HG02981 (cell line): Measurements from ENCODE around the gene TTC39B.

ENCODE experiments used
- ATAC-seq: cut with Tn5 transposase; IDR thresholded peaks from one replicate; pipeline ENCODE4 v1.9.1; 2021; ENCODE audit warnings: mild to moderate bottlenecking, moderate library complexity; ENCODE audit not compliant: unreplicated experiment

TTC39B gene

DNA sequence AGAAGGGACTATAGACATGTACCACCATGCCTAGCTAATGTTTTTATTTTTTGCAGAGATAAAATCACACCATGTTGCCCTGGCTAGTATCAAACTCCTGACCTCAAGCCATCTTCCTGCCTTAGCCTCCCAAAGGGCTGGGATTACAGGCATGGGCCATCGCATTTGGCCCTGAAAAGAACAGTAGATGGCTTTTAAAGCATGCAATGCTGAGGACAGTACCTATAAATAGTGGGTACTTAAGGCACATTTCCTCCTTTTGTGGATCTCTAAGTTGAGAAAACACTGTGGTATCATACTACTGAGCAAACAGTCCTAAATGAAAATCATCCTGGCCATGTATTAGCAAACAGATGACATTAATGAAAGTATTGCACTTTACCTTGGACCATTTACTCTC lies 119.4 kb downstream of the TTC39B start:
- no peak for ATAC-seq

- no peak for ATAC-seq
Observed at GRCh38 chr9:15182730-15183129, 124.3 kb downstream of the TTC39B start.

DNA sequence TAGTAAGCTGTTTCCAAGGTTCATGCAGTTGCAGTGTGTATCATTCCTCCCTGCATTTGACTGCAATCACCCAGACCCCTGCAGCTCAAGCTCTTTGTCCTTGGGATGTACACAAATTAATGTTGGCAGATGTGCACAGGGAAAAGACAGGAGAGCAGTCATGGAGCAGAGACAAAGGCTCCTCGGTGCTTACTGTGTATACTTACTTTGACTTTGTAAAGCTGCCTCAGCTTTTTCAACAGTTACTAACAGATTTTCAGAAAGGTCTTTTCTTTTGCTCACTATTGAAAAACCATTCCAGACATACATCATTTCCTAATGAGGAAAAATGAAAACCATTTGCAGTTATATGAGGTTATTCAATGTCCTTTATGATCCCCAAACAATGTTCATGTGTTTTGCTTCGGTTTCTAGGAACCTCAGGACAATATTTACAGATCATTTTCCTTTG lies 124.9 kb downstream of the TTC39B start:
- ATAC-seq = no peak

GRCh38 chr9:15180124-15180523 lies 126.9 kb downstream of the TTC39B start:
- no peak for ATAC-seq

DNA sequence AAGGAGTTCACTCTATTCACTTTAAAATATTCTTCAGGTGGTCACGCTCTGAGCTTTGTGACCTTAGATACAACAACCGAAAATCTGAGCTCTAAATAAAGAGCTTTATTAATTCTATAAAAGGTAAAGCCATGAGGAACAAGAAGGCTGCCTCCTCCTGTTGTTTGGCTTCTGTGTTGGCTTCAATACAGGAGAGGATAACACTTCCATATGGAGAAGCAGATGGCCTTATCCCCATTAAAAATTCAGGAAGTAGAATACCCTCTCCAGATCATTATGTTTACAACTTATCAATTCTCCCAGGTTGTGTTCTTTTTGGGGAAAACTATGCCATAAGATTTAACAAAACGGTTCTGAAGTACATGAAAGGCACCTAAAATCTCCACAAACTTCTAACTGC lies 128.4 kb downstream of the TTC39B start:
- no peak for ATAC-seq

- no peak for ATAC-seq
Observed at GRCh38 chr9:15176836-15177235, 130.2 kb downstream of the TTC39B start.

GRCh38 chr9:15163931-15164330 lies 143.1 kb downstream of the TTC39B start:
- ATAC-seq = no peak

DNA sequence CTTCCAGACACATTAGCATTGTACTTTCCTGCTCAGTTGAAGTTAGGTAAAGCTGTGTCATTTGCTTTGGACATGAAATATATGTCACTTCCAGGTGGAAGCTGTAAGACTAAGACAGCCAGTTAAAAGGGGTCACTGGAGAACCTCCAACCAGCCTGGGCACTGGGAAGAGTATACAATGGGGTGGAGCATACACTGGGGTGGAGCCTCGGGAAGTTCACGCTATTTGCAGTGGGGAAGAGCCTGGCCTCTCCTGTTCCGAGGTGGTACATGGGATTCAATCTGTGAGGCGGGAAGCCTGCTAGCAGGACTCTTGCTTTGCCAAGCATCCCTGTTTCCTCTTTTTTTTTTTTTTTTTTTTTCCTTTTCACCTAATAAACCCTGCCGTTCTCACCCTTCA lies 145.3 kb downstream of the TTC39B start:
- no peak for ATAC-seq

GRCh38 chr9:15160673-15161072 lies 146.3 kb downstream of the TTC39B start:
- ATAC-seq = no peak

- no peak for ATAC-seq
Observed at GRCh38 chr9:15158064-15158463, 149.0 kb downstream of the TTC39B start.

- ATAC-seq = no peak
Observed at GRCh38 chr9:15157381-15157780, 149.6 kb downstream of the TTC39B start.

GRCh38 chr9:15156241-15156640 lies 150.8 kb downstream of the TTC39B start:
- no peak for ATAC-seq

DNA sequence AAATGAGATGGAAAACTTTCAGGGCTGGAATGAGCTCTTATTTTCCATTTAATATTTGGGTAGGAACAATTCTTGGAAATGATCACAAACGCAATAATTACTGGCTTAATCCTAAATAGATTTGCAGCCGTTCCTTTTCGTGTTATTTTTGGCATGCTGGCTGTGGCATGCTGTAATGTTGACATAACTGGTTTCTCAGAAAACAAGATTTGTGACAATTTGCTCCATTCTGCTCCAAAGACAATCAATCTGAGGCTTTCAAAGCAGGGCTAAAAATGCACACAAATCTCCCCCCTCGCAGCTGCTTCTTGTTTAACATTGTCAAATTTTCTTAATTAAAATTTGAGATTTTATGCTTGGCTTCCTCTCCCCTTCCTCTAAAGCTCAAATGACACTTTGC lies 151.2 kb downstream of the TTC39B start:
- ATAC-seq = no peak

DNA sequence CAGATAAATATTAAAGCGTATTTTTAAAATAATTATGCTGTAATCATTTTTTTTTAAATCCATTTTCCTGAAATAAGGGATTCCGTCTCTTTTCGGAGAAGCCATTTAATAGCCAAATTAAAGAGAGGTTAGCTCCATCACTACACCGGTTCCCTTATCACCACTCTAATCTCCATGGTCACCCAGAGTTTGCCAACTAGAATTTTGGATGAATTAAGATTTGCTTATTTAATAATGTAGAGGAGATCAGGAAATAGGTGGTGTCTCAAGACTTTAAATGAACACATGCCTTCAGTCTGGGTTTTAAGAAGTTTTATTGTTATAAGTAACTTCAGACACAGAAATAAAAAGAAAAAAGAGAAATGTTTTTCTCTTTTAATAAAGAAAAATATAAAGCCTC lies 151.7 kb downstream of the TTC39B start:
- no peak for ATAC-seq

GRCh38 chr9:15154677-15155076 lies 152.3 kb downstream of the TTC39B start:
- no peak for ATAC-seq

DNA sequence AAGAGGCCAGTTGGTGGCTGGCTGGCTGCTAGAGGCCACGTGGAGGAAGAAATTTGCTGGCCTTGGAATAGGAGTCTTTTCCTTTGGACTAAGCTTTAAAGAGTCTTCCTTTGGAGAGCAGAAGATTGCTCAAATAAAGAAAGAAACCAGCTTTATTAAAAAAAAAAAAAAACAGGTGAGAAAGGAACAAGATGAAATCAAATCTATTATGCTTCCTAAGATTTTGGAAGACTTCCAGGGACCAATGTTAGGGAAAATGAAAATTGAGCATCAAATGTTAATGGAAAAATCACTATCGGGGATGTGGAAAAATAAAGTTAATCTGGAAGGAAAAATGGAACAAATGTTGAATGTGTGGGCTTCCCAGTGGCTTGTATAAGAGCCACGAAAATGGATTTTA lies 153.1 kb downstream of the TTC39B start:
- ATAC-seq = no peak

DNA sequence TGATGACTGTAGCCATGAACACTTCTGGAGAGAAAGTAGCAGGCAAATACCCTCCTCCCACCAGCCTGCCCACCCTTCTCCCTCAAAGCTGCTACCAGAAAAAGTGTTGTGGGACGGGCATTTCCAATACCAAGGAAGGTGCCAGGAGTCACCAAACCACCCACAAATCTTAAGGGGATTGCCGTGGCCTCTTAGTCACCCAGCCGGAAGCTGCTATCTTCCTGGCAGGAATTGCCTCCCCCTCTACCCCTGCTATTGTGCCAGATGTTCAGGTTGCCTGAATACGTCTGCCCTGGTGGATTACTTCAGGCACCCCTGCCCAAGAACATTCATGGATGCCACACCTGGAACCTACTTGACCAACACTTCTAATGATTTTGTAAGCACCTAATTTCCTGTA lies 156.1 kb downstream of the TTC39B start:
- no peak for ATAC-seq

DNA sequence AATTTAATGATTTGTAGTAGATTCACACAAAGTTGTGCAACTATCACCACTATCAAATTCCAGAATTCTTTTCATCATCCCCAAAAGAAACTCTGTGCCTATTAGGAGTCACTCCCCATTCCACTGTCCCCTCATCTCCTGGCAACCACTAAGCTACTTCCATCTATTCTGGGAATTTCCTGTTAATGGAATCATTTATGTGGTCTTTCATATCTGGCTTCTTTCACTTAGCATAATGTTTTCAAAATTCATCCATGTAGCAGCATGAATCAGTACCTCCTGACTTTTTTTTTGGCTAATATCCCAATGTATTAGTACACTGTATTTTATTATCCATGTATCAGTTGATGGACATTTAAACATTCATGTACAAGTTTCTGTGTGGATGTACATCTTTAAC lies 157.6 kb downstream of the TTC39B start:
- no peak for ATAC-seq

GRCh38 chr9:15146268-15146700 lies 160.7 kb downstream of the TTC39B start:
- no peak for ATAC-seq

DNA sequence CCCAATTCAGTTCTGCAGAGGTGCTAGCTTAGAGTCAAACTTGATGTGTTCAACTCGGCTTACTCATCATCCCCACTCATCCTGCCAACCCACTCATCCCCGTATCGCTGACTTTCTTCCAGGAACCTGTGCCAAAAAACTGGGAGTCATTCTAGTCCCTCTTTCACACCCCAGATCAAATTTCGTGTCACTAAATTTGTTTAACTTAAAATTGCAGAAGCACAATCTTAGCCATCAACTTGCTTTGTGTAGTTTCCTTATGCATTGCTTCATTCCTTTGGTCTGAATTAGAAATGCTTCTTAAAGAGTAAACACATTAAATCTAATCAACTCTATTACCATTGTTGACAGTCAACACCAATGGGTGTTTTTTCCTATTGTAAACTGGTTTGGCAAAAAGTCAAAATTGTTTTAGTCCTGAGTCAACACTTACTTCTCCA lies 162.4 kb downstream of the TTC39B start:
- no peak for ATAC-seq

- peak; percentile 93 for ATAC-seq
Observed at GRCh38 chr9:15142878-15143534, 164.0 kb downstream of the TTC39B start.

DNA sequence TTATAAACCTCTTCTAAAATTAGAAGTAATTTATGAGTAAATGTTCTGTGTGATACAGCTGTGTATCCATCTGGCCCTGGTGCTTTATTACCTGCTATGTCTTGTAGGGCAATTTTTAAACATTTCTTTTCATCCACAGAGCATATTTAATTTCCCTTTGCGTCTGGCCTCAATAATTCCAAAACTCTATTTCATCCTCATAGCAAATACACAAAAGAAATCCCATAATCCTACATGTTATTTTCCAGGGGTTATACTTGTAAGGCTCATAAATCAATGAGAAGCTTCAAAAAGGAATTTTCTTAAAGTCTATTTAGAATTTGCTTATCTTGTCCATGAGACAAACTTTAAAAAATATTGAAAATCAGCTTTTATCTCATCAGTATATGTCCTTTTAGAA lies 167.0 kb downstream of the TTC39B start:
- ATAC-seq = no peak

GRCh38 chr9:15139469-15139868 lies 167.5 kb downstream of the TTC39B start:
- ATAC-seq = no peak
